Stimulated activated CD4-positive, alpha-beta T cell treated with anti-CD3 and anti-CD28 coated beads, Interleukin-2, amount 100 ng/mL, for 24 hours (primary cell): ENCODE data around the gene GAS6.
"Not testable (repeated sequence)": the region's sequence is repeated elsewhere in the genome, so short reads cannot be mapped to it uniquely, and the experiment has no call there.

Source experiments
- DNase-seq, 2 donors: peaks; one replicate each; pipeline ENCODE4 v3.0.0-alpha.2; 2020

The GAS6 gene

GRCh38 chr13:113867913-113868312, 4.0 kb upstream of the GAS6 start:
- DNase-seq = not testable (repeated sequence)

DNA sequence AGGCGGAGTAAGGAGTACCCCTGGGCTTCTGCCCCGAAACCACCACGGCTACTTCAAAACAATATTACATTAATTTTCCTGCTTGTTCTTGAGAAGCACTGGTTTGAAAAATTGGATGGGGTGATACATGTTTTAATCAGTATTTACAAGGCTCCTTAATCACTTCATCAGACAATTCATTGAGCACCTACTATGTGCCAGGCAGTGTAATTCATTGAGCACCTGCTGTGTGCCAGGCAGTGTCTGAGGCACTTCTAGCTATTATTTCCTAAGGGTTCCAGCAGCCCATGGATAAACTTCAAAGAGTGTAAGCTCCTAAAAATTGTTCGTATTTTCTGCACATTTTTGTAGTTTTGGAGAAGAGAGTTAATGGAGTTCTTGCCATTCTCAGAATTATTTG, 1.6 kb upstream of the GAS6 start:
- no peak for DNase-seq

GRCh38 chr13:113864273-113864890, 506 bp upstream of the GAS6 start:
- no peak for DNase-seq

GRCh38 chr13:113862931-113863523, 849 bp downstream of the GAS6 start:
- peak in 1 of 2 donors; percentile 30 for DNase-seq

GRCh38 chr13:113862191-113862930, 1.5 kb downstream of the GAS6 start:
- DNase-seq = no peak

- no peak for DNase-seq
Observed at GRCh38 chr13:113861433-113862030, 2.3 kb downstream of the GAS6 start.

DNA sequence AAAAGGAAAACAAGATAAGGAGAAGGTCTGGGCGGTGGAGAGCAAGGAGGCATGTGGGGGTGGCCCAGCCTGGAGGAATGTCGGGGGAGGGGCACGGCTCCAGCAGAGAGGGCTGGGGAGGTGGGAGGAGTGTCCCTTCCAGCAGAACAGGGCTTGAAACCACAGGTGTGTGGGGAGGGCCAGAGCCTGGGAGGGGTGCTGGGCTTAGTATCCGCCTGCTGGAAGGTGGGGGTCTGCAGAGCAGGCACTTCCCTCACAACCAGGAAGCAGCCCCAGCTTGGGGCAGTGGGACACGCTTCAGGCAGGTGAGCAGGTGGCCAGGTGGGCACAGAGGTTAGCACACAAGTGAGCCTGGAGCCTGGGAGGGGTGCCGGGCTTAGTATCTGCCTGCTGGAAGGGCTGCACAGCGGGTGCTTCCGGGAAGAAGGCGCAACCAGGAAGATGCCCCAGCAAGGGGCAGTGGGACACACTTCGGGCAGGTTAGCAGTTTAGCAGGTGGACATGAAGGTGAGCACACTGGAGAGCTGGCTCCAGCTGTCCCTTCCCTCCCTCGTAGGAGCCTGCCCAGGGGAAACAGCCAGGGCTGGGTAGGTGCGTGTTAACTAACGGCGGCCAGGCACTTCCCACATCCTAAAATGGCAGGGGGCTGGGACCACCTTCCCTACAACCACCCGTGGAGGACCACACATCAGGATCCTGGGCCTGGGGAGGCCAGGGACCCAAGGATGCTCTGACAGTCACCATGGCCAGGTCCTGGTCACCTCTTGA, 3.0 kb downstream of the GAS6 start:
- DNase-seq = no peak

DNA sequence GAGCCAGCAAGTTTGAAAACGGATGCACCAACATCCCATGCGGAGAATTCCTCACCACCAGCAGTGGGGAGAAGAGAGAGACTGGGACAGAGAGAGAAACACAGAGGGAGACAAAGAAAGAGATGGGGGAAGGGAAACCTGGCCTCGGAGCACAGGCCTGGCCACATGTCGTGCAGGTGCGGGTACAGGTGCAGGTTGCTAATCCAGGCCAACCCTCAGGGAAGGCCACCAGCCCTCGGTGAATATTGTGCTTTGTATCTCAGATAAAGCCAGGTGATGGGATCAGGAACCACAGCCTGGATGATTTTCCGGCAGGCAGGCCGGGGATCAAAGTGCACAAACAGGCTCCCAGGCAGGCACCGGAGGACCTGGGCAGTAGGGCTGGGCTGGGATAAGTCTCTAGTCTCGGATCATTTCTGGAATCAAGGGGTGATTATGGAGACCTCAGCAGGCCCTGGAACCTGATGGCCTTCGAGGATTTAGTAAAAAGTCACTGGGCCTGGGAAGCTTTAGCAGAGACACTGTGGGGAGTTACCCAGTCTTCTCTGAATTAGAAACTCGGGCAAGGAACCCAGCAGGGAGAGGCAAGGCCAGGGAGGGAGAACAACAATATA, 3.7 kb downstream of the GAS6 start:
- DNase-seq = no peak

DNA sequence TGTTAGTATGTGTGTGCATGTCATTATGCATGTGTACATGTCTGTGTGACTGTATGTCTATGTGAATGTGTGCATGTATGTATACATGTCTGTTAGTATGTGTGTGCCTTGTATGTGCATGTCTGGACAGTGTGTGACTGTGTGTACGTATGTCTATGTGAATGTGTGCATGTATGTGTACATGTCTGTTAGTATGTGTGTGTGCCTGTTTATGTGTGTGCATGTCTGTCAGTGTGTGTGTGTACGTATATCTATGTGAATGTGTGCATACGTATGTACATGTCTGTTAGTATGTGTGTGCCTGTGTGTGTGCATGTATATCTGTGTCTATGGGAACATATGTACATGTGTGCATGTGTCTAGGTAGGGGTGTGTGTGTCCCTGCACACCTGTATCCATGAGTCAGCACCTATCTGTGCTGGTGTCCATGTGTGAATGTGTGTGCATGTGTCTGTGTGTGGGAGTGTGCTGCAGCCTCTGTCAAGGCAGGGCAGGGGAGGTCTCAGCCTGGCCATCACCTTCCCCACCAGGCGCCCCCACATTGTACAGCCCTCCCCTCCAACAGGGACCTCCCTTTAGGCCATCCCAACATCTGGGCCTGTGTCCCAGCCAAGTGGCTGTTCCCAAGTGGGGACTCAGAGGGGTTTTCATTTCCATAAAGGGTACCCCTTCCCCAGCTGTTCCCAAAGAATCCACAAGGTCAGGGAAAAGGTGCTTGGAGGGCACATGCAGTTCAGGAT, 4.4 kb downstream of the GAS6 start:
- no peak for DNase-seq

DNA sequence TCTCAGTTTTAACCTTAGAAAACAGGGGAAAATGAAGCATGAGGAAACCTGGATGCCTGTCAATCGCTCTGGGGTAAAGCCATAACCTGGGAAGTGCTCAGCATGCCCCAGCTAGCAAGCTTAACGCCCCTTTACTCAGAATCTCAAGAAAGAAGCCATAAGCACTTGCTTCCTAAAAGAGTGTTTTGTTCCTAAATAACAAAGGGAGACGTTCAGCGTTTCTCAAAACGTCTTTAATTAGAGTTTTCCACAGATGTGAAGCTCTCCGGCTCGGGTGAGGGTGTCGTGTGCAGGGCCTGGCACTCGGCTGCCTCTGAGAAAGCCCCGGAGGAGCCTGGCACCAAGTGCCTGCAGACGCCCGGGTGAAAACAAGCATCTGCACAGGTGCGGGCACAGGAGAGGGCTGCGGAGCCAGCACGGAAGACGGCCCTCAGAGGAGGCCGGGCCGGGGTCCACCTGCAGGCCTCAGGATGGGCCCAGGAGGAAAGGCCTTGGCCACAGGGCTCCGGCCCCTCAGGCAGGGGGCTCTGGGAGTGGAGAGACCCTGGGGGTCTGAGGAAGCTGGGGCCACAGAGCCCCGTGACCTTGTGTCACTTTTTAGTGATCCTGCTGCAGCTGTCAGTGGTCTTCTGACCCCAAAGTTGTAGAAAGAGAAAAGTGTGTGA, 6.2 kb downstream of the GAS6 start:
- no peak for DNase-seq

DNA sequence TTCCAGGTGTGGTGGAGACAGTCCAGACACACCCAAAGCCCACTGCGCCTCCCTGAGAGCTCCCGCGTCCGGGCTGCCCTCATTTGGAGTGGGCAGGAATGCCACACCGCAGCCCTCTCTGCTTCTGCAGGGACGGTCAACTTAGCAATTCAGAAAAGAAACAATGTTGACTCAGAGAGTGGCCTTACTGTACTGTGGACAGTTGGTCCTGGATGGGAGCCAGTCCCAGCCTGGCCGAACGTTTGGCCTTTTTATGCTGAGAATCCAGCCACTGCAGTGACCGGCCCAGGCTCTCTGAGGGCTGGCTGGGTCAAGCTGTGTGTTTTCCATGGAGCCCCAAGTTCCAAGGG, 7.2 kb downstream of the GAS6 start:
- no peak for DNase-seq

GRCh38 chr13:113855931-113856715, 7.8 kb downstream of the GAS6 start:
- DNase-seq = no peak

DNA sequence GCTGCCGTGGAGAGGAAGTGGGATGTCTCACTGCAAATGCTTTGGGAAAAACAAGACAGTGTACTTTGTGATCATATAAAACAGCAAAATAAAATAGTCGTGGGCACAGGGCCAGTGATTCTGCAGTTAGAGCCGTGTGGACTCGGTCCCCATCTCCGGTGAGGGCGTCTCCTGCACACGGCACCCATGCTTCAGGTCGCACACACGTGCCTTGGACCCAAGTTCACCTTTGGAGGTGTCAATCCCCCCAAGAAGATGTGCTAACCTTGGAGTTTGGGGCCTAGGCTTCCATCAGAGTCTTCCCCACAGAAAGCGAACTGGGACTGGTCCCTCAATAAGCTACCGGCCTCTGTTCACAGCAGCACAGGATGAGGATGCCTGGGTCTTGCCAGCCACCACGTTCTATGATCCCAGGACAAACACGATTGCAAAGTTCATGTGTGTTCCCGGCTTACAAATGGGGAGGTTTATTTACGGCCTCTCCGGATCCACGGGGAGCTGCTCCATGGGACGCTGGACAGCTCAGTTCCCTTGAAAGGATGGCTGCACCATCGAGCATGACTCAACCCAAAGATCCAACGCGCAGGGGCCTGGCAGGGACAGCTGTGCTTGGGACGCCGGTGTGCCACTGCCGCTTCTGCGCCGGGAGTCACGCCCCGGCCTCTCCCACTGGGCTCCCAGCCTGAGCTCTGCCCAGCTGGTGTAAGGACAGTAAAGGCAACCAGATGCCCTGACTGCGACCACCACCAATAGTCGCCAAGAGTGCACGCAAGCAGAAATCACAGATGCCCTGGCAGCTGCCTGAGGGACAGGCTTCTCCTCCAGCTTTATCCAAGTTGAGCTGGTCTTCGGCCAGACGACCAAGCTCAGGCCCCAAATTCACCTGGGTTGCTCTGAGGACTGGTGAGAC, 8.6 kb downstream of the GAS6 start:
- DNase-seq = no peak

- no peak for DNase-seq
Observed at GRCh38 chr13:113854238-113855011, 9.5 kb downstream of the GAS6 start.

GRCh38 chr13:113853518-113854237, 10.2 kb downstream of the GAS6 start:
- no peak for DNase-seq

DNA sequence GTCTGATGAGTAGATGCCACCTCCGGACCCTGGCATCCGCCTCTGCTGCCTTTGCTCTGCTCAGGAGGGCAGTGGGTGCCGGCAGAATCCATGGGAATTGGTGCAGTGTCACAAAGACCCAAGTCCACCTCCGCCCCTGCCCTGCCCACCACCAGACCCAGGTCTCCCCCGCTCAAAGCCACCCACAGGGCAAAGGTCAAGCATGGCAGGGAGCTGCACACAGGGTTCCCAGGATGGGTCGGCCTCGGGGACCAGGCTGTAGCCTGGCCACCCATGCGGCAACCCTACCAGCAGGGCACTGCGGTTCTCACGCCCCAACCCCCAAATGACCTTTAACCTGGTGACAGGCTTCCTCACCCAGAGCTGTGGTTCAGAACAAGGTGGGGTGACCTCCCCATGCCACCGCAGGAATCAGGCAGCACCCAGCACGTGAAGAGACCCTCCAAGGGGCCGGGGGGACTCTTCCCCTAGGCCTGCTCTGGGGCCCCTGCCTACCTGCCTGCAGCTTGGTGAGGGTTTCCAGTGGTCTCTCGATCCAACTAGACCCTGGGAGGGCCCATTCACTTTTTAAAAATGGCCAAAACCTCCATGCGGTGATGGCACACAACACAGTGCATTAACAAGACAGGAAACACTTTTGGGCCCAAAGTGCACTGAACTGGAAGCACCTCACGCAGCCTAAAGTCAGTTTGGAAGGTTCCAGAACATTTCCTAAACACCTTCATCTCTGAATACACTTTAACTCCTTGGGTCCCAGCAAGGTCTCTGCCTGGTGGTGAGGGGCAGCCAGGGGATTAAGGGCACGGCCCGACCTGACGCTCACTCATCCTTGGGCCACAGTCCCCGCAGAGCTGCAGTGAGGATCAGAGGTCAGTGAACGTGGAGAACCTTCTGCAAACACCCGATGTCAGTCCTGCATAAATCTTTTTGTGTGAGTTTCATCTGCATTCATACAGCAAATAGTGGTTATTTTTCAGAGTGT, 11.0 kb downstream of the GAS6 start:
- peak in 1 of 2 donors; percentile 14 for DNase-seq
